ENCODE measurements around the gene METTL22. TPM values are rescaled to one million over a fixed set of nuclear protein-coding genes. Genes with fewer than 3 reads are reported as not detected.

Gene METTL22
- total RNA-seq, 1 experiment from 2014 or later: 14.6 TPM

DNA sequence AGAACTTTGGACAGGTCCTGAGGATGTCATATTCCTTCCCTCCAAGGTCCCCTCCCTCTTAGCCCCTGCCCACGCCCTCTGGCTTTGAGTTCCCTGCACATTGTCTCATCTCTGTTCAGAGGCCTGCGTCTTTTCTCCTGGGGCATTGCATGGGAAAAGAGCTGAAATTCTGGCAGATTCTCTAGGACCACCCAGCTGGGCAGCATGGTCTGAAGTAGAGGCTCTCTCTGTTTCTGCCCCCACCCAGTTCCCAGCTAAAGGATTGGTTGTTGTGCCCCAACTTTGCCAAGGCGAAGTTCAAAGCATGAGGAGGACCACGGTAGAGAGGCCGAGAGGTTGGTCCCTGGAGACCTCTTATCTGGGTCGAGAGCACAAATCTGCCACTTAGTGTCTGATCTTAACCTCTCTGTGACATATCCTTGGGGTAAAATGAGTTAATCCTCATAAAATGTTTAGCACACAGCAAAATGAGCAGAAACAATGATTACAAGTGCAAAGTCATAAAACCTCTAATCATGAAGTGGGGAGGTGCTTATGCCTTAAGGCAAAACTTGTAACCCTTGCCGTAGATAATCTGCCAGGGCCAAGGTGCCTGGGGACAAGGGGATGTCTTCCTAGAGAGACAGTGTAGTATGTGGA lies 55.4 kb downstream of the METTL22 start:
- ChIA-PET CTCF (no interaction called here), POLR2A (ENCODE audit: unreplicated experiment) (no interaction called here)
- Histone ChIP-seq H4K20me1 (ENCODE audit: low read length) (no peaks in the 10 kb centered on the region), H3K36me3 (ENCODE audit: low read depth, low read length) (no peaks in the 10 kb centered on the region), H3K9me2 (replicated peaks; ENCODE audit: low read length) (no peaks in the 10 kb centered on the region), H3K27me3 (ENCODE audit: low read length) (no peaks in the 10 kb centered on the region), H3K9me3 (ENCODE audit: low read length) (no peaks in the 10 kb centered on the region), H3K27ac (ENCODE audit: low read length) (no peak overlapping the region), H3K79me2 (ENCODE audit: low read length) (no peaks in the 10 kb centered on the region), H3K4me3 (ENCODE audit: low read length) (no peak overlapping the region), H3K4me2 (ENCODE audit: low read length) (peak overlapping the region; percentile 66), H3K9ac (ENCODE audit: low read length) (no peak overlapping the region), H3K4me1 (ENCODE audit: insufficient read depth, low read length) (peaks cover 30% of the 10 kb centered on the region), H2AFZ (ENCODE audit: low read length) (no peak overlapping the region), H3F3A (ENCODE audit: low read length, unreplicated experiment) (peaks cover 4% of the 10 kb centered on the region)
- ATAC-seq: no peak
- BruUV-seq (replicated peaks): no TSS peak
- TF ChIP-seq CTCF (conservative IDR thresholded peaks at IDR 0.05; ENCODE audit: low read depth, low read length): no peak
- no peak for TF ChIP-seq EZH2phosphoT487 (IDR thresholded peaks at IDR 0.05; ENCODE audit: borderline replicate concordance, low read length)
- no peak for TF ChIP-seq EZH2 (IDR thresholded peaks at IDR 0.05; ENCODE audit: low read length, unreplicated experiment)
- no peak for DNase-seq
- intact Hi-C loops (cut with micrococcal nuclease): no loop called here

GRCh38 chr16:8677481-8677880 lies 56.0 kb downstream of the METTL22 start:
- H4K20me1 ChIP-seq (ENCODE audit: low read length): no peaks in the 10 kb centered on the region
- H3K27me3 ChIP-seq (ENCODE audit: low read length): no peaks in the 10 kb centered on the region
- DNase-seq (peak; percentile 70), ATAC-seq (peak; percentile 49)
- CTCF ChIA-PET: no interaction called here
- no peaks in the 10 kb centered on the region for H3K79me2 ChIP-seq (ENCODE audit: low read length)
- no peak overlapping the region for H2AFZ ChIP-seq (ENCODE audit: low read length)
- H3K36me3 ChIP-seq (ENCODE audit: low read depth, low read length): no peaks in the 10 kb centered on the region
- H3K4me3 ChIP-seq (ENCODE audit: low read length): no peak overlapping the region
- peak overlapping the region; percentile 66 for H3K4me2 ChIP-seq (ENCODE audit: low read length)
- intact Hi-C loops (cut with micrococcal nuclease): no loop called here
- no TSS peak for BruUV-seq (replicated peaks)
- H3K9me2 ChIP-seq (replicated peaks; ENCODE audit: low read length): no peaks in the 10 kb centered on the region
- TF ChIP-seq EZH2 (IDR thresholded peaks at IDR 0.05; ENCODE audit: low read length, unreplicated experiment) (no peak), EZH2phosphoT487 (IDR thresholded peaks at IDR 0.05; ENCODE audit: borderline replicate concordance, low read length) (no peak), CTCF (conservative IDR thresholded peaks at IDR 0.05; ENCODE audit: low read depth, low read length) (no peak)
- H3K4me1 ChIP-seq (ENCODE audit: insufficient read depth, low read length): peaks cover 30% of the 10 kb centered on the region
- POLR2A ChIA-PET (ENCODE audit: unreplicated experiment): no interaction called here
- no peaks in the 10 kb centered on the region for H3K9me3 ChIP-seq (ENCODE audit: low read length)
- H3K27ac ChIP-seq (ENCODE audit: low read length): peak overlapping the region; percentile 71; the same call in 1 of the 2 replicates
- no peak overlapping the region for H3K9ac ChIP-seq (ENCODE audit: low read length)
- H3F3A ChIP-seq (ENCODE audit: low read length, unreplicated experiment): peaks cover 4% of the 10 kb centered on the region

DNA sequence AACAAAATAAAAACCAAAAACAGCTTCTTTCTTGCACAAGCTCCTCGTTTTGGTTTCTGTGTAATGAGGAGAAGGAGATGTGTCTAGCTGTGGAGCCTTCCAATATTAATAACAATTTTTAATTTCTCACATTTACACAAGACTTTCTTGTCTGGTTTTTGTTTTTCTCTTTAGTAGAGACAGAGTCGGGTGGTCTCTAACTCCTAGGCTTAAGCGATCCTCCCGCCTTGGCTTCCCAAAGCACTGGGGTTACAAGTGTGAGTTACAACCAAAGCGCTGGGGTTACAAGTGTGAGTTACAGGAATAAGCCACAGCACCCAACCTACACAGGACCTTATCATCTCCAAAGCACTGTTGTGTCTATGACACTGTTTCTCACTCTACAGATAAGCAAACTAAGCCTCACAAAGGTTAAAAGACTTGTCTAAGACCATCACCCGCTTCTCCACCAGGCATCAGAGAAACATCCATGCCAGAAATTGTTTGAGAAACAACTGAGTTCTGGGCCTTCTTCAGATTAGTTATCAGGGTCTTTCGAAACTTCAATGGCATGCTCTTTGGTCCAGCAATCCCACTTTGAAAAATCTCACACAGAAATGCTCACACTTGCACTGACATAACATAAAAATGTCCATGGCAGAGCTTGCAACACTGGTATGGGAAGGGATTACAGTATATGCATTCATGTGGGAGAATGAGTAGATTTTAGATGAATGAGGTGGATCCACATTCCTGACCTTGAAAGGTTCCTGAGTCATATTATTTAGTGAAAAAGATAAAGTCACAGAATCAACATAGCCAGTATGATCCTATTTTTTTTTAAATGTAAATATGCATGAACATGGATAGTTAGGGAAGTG lies 56.8 kb downstream of the METTL22 start:
- no TSS peak for BruUV-seq (replicated peaks)
- Histone ChIP-seq H3K27me3 (ENCODE audit: low read length) (no peaks in the 10 kb centered on the region), H3K9ac (ENCODE audit: low read length) (no peak overlapping the region), H3K4me3 (ENCODE audit: low read length) (no peak overlapping the region; the same call in 1 of the 2 replicates), H3K79me2 (ENCODE audit: low read length) (no peaks in the 10 kb centered on the region), H3K36me3 (ENCODE audit: low read depth, low read length) (no peaks in the 10 kb centered on the region), H3K9me2 (replicated peaks; ENCODE audit: low read length) (no peaks in the 10 kb centered on the region), H4K20me1 (ENCODE audit: low read length) (no peaks in the 10 kb centered on the region), H2AFZ (ENCODE audit: low read length) (no peak overlapping the region), H3K27ac (ENCODE audit: low read length) (peak overlapping the region; percentile 71), H3K9me3 (ENCODE audit: low read length) (no peaks in the 10 kb centered on the region), H3F3A (ENCODE audit: low read length, unreplicated experiment) (peaks cover 4% of the 10 kb centered on the region), H3K4me2 (ENCODE audit: low read length) (peak overlapping the region; percentile 66), H3K4me1 (ENCODE audit: insufficient read depth, low read length) (peaks cover 30% of the 10 kb centered on the region)
- peak; percentile 57 for ATAC-seq
- ChIA-PET POLR2A (ENCODE audit: unreplicated experiment) (no interaction called here), CTCF (no interaction called here)
- DNase-seq: peak; percentile 85
- intact Hi-C loops (cut with micrococcal nuclease): no loop called here
- TF ChIP-seq CTCF (conservative IDR thresholded peaks at IDR 0.05; ENCODE audit: low read depth, low read length): no peak
- TF ChIP-seq EZH2phosphoT487 (IDR thresholded peaks at IDR 0.05; ENCODE audit: borderline replicate concordance, low read length): no peak
- no peak for TF ChIP-seq EZH2 (IDR thresholded peaks at IDR 0.05; ENCODE audit: low read length, unreplicated experiment)

Measured in PC-3 (cell line).